LNCaP clone FGC (cell line): ENCODE measurements around the gene IL36RN.

Source experiments
- DNase-seq: peaks from one replicate; pipeline ENCODE4 v3.0.0-alpha.2; 2011; ENCODE audit warnings: low read depth
- H3K4me3 ChIP-seq: 2 replicates; pipeline ENCODE4 v1.5.1; 2011; ENCODE audit warnings: mild to moderate bottlenecking, low read depth, low read length, control low read depth
- TF ChIP-seq, protein P1 (sequence below): IDR thresholded peaks from 2 replicates; pipeline ENCODE4 v1.5.1; 2012; ENCODE audit warnings: mild to moderate bottlenecking; ENCODE audit not compliant: control insufficient read depth, insufficient read depth; ENCODE audit errors: extremely low read depth

The IL36RN gene

DNA sequence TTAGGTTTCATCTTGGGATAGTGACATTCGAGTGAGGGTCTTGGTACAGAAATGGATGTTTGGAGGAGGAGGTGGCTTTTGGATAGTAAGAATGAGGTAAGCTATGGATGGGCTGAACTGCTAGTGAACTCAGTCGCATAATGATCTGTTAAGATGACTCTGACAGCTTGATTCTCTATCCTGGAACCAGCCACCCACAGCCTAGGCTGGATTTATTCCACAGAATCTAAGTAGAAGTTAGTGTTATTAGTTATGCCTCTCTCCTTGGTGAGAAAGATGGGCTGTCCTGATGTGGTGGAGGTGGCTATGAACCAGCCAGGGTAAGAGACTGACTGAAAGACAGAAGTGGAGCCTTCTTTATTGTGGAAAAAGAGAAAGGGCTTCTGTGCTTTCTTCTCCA, 31.3 kb upstream of the IL36RN start:
- no peak for DNase-seq
- H3K4me3 ChIP-seq = no peak overlapping the region
- TF ChIP-seq, protein P1, sequence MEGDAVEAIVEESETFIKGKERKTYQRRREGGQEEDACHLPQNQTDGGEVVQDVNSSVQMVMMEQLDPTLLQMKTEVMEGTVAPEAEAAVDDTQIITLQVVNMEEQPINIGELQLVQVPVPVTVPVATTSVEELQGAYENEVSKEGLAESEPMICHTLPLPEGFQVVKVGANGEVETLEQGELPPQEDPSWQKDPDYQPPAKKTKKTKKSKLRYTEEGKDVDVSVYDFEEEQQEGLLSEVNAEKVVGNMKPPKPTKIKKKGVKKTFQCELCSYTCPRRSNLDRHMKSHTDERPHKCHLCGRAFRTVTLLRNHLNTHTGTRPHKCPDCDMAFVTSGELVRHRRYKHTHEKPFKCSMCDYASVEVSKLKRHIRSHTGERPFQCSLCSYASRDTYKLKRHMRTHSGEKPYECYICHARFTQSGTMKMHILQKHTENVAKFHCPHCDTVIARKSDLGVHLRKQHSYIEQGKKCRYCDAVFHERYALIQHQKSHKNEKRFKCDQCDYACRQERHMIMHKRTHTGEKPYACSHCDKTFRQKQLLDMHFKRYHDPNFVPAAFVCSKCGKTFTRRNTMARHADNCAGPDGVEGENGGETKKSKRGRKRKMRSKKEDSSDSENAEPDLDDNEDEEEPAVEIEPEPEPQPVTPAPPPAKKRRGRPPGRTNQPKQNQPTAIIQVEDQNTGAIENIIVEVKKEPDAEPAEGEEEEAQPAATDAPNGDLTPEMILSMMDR = no peak

DNA sequence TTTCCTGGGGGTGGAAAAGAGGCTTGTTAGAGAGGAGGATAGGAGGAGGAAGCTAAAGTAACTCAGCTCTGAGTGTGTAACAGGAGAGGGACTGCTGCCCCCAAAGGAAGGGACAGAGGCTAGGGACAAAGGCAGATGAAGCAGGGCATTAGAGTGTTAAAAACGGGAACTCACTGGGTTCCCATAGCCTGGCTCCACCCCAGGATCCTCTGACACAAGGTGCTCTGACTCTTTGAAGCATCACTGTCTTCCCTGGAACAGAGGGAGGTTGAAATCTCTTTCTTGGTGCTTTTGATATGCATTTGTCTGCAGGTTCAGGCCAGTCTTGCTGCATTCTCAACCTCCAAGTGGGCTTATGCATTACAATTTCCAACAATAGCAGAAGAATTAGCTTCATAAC, 30.9 kb upstream of the IL36RN start:
- TF ChIP-seq, protein P1 = no peak
- no peak overlapping the region for H3K4me3 ChIP-seq
- DNase-seq = no peak

DNA sequence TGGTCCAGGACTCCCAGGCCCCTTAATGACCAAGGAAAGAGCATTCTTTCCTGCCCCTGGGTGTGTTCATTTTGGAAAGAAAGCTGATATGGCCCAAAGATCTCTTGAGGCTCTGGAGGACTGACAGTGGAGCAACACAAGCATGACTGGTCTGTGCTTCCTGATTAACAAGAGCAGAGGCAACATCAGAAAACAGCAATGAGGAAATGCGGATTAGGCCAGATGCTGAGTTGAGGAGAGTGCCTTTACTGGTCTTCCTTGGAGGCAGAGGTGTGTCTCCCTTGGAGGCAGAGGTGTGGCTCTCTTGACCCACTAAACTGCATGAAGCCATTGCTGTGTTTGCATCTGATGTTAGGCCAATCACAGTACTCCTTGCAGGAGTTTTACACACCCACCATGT, 26.3 kb upstream of the IL36RN start:
- no peak for DNase-seq
- H3K4me3 ChIP-seq = no peak overlapping the region
- TF ChIP-seq, protein P1 = no peak

DNA sequence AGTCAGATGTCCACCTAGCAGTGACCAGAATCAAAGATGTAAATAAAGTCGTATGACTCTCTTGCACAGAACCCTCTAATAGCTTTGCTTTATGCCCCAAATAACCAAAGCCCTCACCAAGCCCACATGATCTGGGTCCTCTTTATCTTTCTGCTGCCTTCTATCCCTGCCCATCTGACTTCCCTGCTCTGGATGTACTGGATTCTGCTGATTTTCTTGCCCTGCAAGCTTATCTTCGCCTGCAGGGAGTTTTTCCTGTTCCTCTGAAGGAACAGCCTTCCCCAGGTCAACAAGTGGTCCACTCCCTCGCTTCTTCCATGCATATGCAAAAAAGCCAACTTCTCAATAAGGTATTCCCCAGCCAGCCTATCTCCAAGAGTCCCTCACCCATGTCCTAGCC, 25.0 kb upstream of the IL36RN start:
- no peak overlapping the region for H3K4me3 ChIP-seq
- no peak for DNase-seq
- TF ChIP-seq, protein P1 = no peak

DNA sequence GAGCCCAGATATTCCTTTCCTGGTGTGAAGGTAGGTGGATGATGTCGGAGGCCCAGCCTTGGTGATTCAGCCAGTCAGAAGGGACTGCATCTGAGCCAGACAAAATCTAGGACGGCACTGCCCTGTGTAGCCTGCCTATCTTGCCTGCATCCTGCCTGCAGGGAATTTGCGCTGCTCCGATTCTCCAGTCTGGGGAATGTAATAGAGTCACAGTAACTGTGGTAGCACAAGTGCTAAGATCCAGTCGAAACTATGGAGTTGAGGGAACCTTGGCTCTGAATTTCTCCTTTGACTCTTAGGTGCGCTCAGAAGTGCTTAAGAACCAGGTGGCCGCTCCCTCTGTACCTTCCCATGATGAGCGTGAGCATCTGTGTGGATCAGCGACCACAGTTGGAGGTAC, 22.2 kb upstream of the IL36RN start:
- no peak overlapping the region for H3K4me3 ChIP-seq
- TF ChIP-seq, protein P1 = no peak
- no peak for DNase-seq

DNA sequence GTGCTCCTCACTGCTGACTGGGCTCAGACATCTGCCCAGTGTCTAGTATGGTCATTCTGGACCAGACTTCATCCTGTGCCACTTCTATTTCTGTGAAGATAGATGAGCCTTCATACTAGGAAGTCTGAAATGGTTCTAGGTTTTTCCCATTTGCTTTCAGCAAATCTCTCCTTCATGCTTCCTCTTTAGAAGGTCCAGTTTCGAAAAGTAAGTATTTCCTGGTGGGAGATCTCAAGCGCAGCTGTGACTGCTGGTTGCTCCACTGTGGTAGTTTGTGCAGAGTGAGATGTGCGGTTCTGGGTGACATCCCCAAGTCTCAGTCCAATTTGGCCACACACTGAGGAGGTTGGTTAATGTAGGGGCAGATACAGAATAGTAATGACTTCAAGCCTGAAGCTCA, 20.7 kb upstream of the IL36RN start:
- H3K4me3 ChIP-seq = no peak overlapping the region
- TF ChIP-seq, protein P1 = no peak
- DNase-seq = no peak

DNA sequence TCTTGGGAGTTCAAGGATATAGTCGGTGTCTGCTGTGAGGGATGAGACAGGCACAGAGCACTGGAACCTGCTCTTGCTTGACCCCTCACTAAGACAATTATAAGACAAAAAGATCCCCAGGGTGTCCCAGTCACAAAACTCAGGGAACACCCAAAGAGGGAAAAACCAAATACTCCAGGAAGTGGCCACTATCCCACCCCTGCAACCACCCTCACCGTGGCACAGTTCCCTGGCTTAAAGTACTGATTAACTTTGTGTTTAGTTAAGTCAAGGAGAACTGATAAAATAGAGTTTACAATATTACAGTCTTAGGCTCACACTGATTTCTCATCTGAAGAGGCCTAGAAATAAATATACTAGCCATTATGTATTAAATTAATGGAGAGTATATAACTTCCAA, 19.8 kb upstream of the IL36RN start:
- no peak for DNase-seq
- TF ChIP-seq, protein P1 = no peak
- no peak overlapping the region for H3K4me3 ChIP-seq
